Osteoblast (primary cell): ENCODE measurements around the gene PRRT3. TPM values are rescaled to one million over a fixed set of nuclear protein-coding genes. Genes with fewer than 3 reads are reported as not detected.

ENCODE experiments used
- DNase-seq: peaks from one replicate; pipeline ENCODE4 v3.0.0; 2011; ENCODE audit warnings: low spot score, mixed read lengths; ENCODE audit not compliant: insufficient read length; ENCODE audit errors: missing footprints
- H2AFZ ChIP-seq: 2 replicates; pipeline ENCODE4 v1.6.0; 2011; ENCODE audit warnings: mild to moderate bottlenecking, low read length
- H3K27ac ChIP-seq: 2 replicates; pipeline ENCODE4 v1.5.1; 2011; ENCODE audit warnings: mild to moderate bottlenecking, low read depth, low read length, moderate library complexity
- H3K27me3 ChIP-seq: 2 replicates; pipeline ENCODE4 v1.6.0; 2012; ENCODE audit warnings: mild to moderate bottlenecking, control low read depth, inconsistent platforms, low read length, moderate library complexity; ENCODE audit not compliant: insufficient read depth
- H3K36me3 ChIP-seq: 2 replicates; pipeline ENCODE4 v1.5.1; 2011; ENCODE audit warnings: mild to moderate bottlenecking, low read length, control low read depth, moderate library complexity; ENCODE audit not compliant: insufficient read depth
- H3K4me1 ChIP-seq: 2 replicates; pipeline ENCODE4 v1.5.1; 2011; ENCODE audit warnings: mild to moderate bottlenecking, low read length, control low read depth, moderate library complexity; ENCODE audit not compliant: insufficient read depth
- H3K4me2 ChIP-seq: 2 replicates; pipeline ENCODE4 v1.6.0; 2011; ENCODE audit warnings: mild to moderate bottlenecking, low read length; ENCODE audit not compliant: insufficient read depth
- H3K4me3 ChIP-seq: fragments of 200-600 bp; sonication (generic); 3 replicates; pipeline ENCODE4 v1.5.1; 2012; ENCODE audit warnings: mild to moderate bottlenecking, low read length, inconsistent platforms; ENCODE audit not compliant: insufficient read depth
- H3K79me2 ChIP-seq: 2 replicates; pipeline ENCODE4 v1.6.0; 2012; ENCODE audit warnings: mild to moderate bottlenecking, low read length, control low read depth, inconsistent platforms; ENCODE audit not compliant: insufficient read depth
- H3K9me3 ChIP-seq: 2 replicates; pipeline ENCODE4 v1.5.1; 2011; ENCODE audit warnings: low read depth, low read length, control low read depth
- H4K20me1 ChIP-seq: 2 replicates; pipeline ENCODE4 v1.6.0; 2012; ENCODE audit warnings: mild to moderate bottlenecking, low read length, control low read depth; ENCODE audit not compliant: insufficient read depth
- total RNA-seq: library from RNA; depleted of rRNA; stranded (reverse); fragments of >200 nt; gene quantifications from 2 replicates; pipeline ENCODE4 v1.2.3, GENCODE V29; 2012
- TF ChIP-seq, protein P1 (sequence below): IDR thresholded peaks from 2 replicates; pipeline ENCODE4 v1.5.1; 2011; ENCODE audit warnings: mild to moderate bottlenecking, low read depth, low read length, moderate library complexity; ENCODE audit errors: extremely low read depth

PRRT3 gene
- total RNA-seq, 1 donor: 4.3 TPM

DNA sequence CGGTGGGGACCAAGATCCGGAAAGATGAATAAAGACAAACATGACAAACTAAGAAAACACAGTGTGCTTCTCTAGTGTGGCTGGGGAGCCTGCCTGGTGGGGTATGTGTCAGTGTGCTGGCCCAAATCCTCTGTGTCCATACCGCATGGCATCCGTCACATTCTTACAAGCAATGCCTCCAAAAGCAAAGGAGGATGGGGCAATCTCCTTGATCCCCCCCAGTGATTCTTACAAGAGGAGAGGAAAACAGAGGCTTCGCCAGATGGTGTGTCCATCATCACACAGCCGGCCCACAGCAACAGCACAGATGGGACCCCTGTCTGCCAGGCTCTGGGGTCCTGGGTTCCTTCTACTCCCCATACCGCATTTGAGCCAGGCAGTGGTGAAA is 35.9 kb downstream of the PRRT3 start:
- Histone ChIP-seq H4K20me1 (peaks cover 2% of the 10 kb centered on the region), H3K4me3 (peak overlapping the region; percentile 76), H3K4me1 (peaks cover 53% of the 10 kb centered on the region), H3K36me3 (no peaks in the 10 kb centered on the region), H3K9me3 (no peaks in the 10 kb centered on the region), H3K4me2 (peak overlapping the region; percentile 93), H3K27me3 (no peaks in the 10 kb centered on the region), H3K27ac (peak overlapping the region; percentile 73), H2AFZ (peak overlapping the region; percentile 83), H3K79me2 (peaks cover 16% of the 10 kb centered on the region)
- TF ChIP-seq, protein P1, sequence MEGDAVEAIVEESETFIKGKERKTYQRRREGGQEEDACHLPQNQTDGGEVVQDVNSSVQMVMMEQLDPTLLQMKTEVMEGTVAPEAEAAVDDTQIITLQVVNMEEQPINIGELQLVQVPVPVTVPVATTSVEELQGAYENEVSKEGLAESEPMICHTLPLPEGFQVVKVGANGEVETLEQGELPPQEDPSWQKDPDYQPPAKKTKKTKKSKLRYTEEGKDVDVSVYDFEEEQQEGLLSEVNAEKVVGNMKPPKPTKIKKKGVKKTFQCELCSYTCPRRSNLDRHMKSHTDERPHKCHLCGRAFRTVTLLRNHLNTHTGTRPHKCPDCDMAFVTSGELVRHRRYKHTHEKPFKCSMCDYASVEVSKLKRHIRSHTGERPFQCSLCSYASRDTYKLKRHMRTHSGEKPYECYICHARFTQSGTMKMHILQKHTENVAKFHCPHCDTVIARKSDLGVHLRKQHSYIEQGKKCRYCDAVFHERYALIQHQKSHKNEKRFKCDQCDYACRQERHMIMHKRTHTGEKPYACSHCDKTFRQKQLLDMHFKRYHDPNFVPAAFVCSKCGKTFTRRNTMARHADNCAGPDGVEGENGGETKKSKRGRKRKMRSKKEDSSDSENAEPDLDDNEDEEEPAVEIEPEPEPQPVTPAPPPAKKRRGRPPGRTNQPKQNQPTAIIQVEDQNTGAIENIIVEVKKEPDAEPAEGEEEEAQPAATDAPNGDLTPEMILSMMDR: no peak
- DNase-seq: peak; percentile 89

DNA sequence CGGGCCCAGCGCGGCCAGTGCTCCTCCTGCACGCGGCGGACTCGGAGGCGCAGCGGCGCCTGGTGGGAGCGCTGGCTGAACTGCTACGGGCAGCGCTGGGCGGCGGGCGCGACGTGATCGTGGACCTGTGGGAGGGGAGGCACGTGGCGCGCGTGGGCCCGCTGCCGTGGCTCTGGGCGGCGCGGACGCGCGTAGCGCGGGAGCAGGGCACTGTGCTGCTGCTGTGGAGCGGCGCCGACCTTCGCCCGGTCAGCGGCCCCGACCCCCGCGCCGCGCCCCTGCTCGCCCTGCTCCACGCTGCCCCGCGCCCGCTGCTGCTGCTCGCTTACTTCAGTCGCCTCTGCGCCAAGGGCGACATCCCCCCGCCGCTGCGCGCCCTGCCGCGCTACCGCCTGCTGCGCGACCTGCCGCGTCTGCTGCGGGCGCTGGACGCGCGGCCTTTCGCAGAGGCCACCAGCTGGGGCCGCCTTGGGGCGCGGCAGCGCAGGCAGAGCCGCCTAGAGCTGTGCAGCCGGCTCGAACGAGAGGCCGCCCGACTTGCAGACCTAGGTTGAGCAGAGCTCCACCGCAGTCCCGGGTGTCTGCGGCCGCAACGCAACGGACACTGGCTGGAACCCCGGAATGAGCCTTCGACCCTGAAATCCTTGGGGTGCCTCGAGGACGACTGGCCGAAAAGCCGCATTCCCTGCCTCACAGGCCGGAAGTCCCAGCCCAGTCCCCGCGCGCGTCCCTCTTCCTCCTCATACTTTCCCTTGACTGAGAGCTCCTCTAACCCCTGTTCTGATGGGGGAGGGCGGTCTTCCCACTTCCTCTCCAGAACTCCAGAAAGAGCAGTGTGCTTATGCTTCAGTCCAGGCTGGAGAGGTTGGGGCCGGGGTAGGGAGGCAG is 36.7 kb downstream of the PRRT3 start:
- Histone ChIP-seq H3K36me3 (no peaks in the 10 kb centered on the region), H3K79me2 (peaks cover 16% of the 10 kb centered on the region), H3K27me3 (no peaks in the 10 kb centered on the region), H4K20me1 (peaks cover 2% of the 10 kb centered on the region), H3K9me3 (no peaks in the 10 kb centered on the region), H3K4me3 (peak overlapping the region; percentile 74), H3K4me2 (peak overlapping the region; percentile 93), H3K27ac (peak overlapping the region; percentile 73), H2AFZ (peak overlapping the region; percentile 92), H3K4me1 (peaks cover 53% of the 10 kb centered on the region)
- TF ChIP-seq, protein P1: peak; percentile 25
- DNase-seq: peak; percentile 87

DNA sequence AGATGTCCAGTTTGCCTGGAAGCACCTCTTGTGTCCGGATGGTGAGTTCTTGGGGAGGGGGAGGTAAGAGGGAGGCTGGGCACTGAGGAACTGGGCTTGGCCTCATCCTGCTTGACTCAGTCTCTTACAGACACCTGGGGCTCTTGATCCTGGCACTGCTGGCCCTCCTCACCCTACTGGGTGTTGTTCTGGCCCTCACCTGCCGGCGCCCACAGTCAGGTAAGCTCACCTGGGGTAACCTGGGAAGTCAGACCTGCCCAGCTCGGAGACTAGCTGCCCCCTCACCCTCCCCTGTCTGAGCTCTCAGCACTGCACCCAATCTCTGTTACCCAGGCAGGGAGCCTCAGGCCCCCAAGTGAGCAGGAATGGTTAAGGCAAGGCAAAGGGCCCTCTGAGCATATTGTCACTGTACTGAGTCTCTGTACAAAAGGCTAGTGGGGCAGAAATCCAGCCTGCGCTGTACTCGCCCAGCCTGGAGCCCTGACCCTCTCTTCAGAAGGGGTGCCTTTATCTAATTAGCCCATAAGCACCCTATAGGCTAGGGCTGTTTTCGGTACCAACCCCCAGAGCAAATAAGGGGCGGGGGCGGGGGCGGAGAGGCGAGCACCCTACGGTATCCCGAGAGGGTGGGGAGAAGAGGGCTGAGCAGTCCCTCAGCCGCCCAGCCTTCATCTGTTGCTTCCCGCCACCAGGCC is 37.5 kb downstream of the PRRT3 start:
- no peaks in the 10 kb centered on the region for H3K36me3 ChIP-seq
- H4K20me1 ChIP-seq: peaks cover 2% of the 10 kb centered on the region
- H3K27me3 ChIP-seq: no peaks in the 10 kb centered on the region
- no peak overlapping the region for H3K27ac ChIP-seq
- DNase-seq: no peak
- H3K4me3 ChIP-seq: peak overlapping the region; percentile 74
- TF ChIP-seq, protein P1: no peak
- H2AFZ ChIP-seq: peak overlapping the region; percentile 25
- peak overlapping the region; percentile 93 for H3K4me2 ChIP-seq
- H3K4me1 ChIP-seq: peaks cover 53% of the 10 kb centered on the region
- no peaks in the 10 kb centered on the region for H3K9me3 ChIP-seq
- H3K79me2 ChIP-seq: peaks cover 16% of the 10 kb centered on the region

DNA sequence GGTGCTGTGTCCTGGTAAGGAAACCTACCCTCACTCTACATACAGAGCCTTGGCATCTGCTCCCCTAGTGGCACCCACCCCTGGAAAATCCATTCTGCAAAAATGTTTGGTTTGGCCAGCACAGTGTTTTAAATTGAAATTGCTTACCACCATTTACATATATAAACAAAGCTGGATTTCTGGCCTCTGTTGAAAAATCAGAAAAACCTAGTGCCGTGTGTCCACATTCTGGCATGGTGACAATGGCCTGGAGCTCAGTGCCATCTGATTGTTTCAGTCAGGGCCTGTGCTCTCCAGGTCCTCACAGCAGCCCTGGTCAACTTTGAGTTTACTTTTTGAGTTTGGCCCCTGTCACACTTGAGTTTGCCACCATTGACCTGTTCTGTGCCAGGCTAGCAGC is 38.2 kb downstream of the PRRT3 start:
- Histone ChIP-seq H3K4me2 (no peak overlapping the region), H3K79me2 (peaks cover 16% of the 10 kb centered on the region), H3K4me1 (peaks cover 53% of the 10 kb centered on the region), H3K36me3 (no peaks in the 10 kb centered on the region), H3K27ac (no peak overlapping the region), H4K20me1 (peaks cover 2% of the 10 kb centered on the region), H3K9me3 (no peaks in the 10 kb centered on the region), H3K27me3 (no peaks in the 10 kb centered on the region), H2AFZ (no peak overlapping the region), H3K4me3 (no peak overlapping the region)
- DNase-seq: no peak
- TF ChIP-seq, protein P1: no peak
